Mesothelial cell of epicardium (in vitro differentiated cells): Measurements from ENCODE around the gene AHCYL1. TPM values are rescaled to one million over a fixed set of nuclear protein-coding genes. Genes with fewer than 3 reads are reported as not detected.

ENCODE experiments used
- DNase-seq, 2 experiments: peaks; one replicate each; pipeline ENCODE4 v3.0.0; 2021; ENCODE audit warnings: low spot score in 2 of 2; ENCODE audit not compliant: unreplicated experiment in 2 of 2
- H3K27ac Mint-ChIP-seq: 2 replicates; pipeline ENCODE4 v1.8.0; 2021; ENCODE audit warnings: mixed read lengths
- H3K27me3 Mint-ChIP-seq: 2 replicates; pipeline ENCODE4 v1.8.0; 2021; ENCODE audit warnings: low read depth, mixed read lengths
- H3K36me3 Mint-ChIP-seq: 2 replicates; pipeline ENCODE4 v1.8.0; 2021; ENCODE audit warnings: mixed read lengths
- H3K4me1 Mint-ChIP-seq: 2 replicates; pipeline ENCODE4 v1.8.0; 2021; ENCODE audit warnings: mixed read lengths
- H3K4me3 Mint-ChIP-seq: 2 replicates; pipeline ENCODE4 v1.8.0; 2021; ENCODE audit warnings: mild to moderate bottlenecking, moderate library complexity, mixed read lengths
- H3K9me3 Mint-ChIP-seq: 2 replicates; pipeline ENCODE4 v1.8.0; 2021; ENCODE audit warnings: mixed read lengths
- CTCF ChIP-seq: fragments of 200-600 bp; sonication (generic); IDR thresholded peaks from one replicate; pipeline ENCODE4 v1.5.0; 2021; ENCODE audit warnings: antibody characterized with exemption; ENCODE audit not compliant: unreplicated experiment
- total RNA-seq: library from RNA; stranded (reverse); gene quantifications from 3 replicates; pipeline ENCODE4 v1.2.1, GENCODE V29; 2021

AHCYL1 gene
- total RNA-seq, 1 donor from 2014 or later: 98.7 TPM

- Mint-ChIP-seq H3K4me3 (no peak overlapping the region), H3K27ac (no peak overlapping the region), H3K36me3 (peaks cover 64% of the 10 kb centered on the region), H3K4me1 (peaks cover 23% of the 10 kb centered on the region), H3K9me3 (peaks cover 4% of the 10 kb centered on the region), H3K27me3 (no peaks in the 10 kb centered on the region)
- DNase-seq: no peak
- no peak for TF ChIP-seq CTCF
Measured at GRCh38 chr1:110048923-110049601, 64.5 kb downstream of the AHCYL1 start.

GRCh38 chr1:110049801-110050601, 65.4 kb downstream of the AHCYL1 start:
- peaks cover 60% of the 10 kb centered on the region for H3K36me3 Mint-ChIP-seq
- no peak overlapping the region for H3K27ac Mint-ChIP-seq
- no peak for TF ChIP-seq CTCF
- peaks cover 31% of the 10 kb centered on the region for H3K4me1 Mint-ChIP-seq
- no peak for DNase-seq
- H3K27me3 Mint-ChIP-seq: no peaks in the 10 kb centered on the region
- no peak overlapping the region for H3K4me3 Mint-ChIP-seq
- H3K9me3 Mint-ChIP-seq: peaks cover 4% of the 10 kb centered on the region

GRCh38 chr1:110050602-110051261, 66.2 kb downstream of the AHCYL1 start:
- DNase-seq: no peak
- H3K4me3 Mint-ChIP-seq: no peak overlapping the region
- no peak for TF ChIP-seq CTCF
- no peak overlapping the region for H3K27ac Mint-ChIP-seq
- H3K27me3 Mint-ChIP-seq: no peaks in the 10 kb centered on the region
- peaks cover 38% of the 10 kb centered on the region for H3K4me1 Mint-ChIP-seq
- H3K36me3 Mint-ChIP-seq: peaks cover 62% of the 10 kb centered on the region
- H3K9me3 Mint-ChIP-seq: no peaks in the 10 kb centered on the region

GRCh38 chr1:110051262-110051648, 66.7 kb downstream of the AHCYL1 start:
- Mint-ChIP-seq H3K9me3 (no peaks in the 10 kb centered on the region), H3K36me3 (peaks cover 57% of the 10 kb centered on the region), H3K27me3 (no peaks in the 10 kb centered on the region)

More at GRCh38 chr1:110051262-110051648, 66.7 kb downstream of the AHCYL1 start:
- Mint-ChIP-seq H3K4me3 (no peak overlapping the region), H3K4me1 (peaks cover 44% of the 10 kb centered on the region), H3K27ac (no peak overlapping the region)
- DNase-seq: no peak
- no peak for TF ChIP-seq CTCF
